ENCODE results near the gene MED9.
A peak's percentile ranks its signal among the peaks of the same experiment; 100 is the strongest.

MED9 gene

GRCh38 chr17:17518014-17518413, 41.2 kb downstream of the MED9 start:
- DNase-seq = no peak

DNA sequence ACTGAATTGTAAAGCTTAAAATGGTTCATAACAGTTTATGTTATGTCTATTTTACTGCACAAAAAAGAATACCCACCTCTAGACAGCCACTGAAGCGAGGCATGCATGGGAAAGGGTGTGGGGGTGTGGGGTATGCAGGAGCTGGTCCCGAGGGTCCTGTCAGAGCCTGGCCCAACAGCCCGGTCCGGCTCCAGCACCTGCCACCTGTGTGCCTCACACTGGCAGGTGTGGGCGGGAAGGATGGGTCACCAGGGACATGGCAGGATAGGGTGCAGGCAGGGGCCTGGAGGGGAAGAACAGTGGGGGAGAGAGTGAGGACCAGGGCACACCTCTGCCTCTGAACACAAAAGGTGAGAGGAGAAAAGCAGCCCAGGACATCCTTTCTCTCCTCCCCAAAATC, 42.2 kb downstream of the MED9 start:
- DNase-seq = no peak

GRCh38 chr17:17519886-17520285, 43.1 kb downstream of the MED9 start:
- DNase-seq = no peak

- no peak for DNase-seq
Observed at GRCh38 chr17:17520599-17521232, 43.9 kb downstream of the MED9 start.

GRCh38 chr17:17523001-17523730, 46.4 kb downstream of the MED9 start:
- DNase-seq = no peak

DNA sequence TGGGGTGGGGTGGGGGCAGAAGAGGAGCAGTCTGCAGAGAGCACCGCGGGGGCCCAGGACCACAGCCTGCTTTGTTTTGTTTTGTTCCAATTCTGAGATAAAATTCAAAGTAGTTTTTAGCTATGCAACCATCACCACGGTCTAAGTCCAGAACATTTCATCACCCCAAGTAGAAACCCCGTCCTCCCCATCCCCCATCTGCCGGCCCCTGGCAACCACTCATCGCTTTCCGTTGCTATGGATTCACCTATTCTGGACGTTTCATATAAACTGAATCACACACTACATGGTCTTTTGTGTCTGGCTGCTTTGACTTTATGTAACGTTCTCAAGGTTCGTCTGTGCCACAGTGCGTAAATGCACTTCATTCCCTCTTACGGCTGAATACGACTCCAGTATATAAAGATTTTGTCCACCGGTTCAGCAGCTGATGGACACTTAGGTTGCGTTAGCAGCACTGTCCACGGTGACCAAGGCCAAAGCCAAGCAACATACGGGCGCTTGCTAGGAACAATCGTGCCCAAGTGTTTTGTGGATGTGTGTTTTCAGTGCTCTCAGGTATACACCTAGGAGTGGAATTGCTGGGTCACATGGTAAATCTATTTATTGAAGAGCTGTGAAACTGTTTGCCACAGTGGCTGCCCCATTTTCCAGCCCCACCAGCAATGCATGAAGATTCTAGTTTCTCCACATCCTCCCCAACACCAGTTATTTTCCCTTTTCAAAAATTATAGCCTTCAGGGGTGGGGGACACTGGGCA, 47.1 kb downstream of the MED9 start:
- no peak for DNase-seq

GRCh38 chr17:17525311-17525710, 48.5 kb downstream of the MED9 start:
- no peak for DNase-seq

GRCh38 chr17:17525956-17526355, 49.2 kb downstream of the MED9 start:
- DNase-seq = no peak

DNA sequence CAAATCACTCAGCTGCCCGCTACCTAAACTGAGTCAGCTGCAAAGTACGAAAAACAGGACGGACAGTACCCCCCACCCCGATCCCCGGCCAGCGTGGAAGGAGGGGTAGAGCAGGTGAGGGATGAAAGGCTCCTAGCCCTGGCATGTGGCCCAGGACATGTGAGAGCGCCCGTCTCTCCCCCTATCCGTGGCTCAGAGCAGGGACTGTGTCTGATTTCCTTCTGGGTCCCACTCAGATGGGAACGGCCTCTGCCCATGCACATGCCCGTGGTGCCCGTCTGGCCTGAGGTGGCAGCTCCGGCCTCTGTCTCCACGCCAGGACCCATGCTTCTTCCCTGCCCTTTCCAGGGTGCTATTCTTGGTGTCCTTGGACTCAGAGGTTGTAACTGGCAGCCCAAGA, 49.6 kb downstream of the MED9 start:
- no peak for DNase-seq

DNA sequence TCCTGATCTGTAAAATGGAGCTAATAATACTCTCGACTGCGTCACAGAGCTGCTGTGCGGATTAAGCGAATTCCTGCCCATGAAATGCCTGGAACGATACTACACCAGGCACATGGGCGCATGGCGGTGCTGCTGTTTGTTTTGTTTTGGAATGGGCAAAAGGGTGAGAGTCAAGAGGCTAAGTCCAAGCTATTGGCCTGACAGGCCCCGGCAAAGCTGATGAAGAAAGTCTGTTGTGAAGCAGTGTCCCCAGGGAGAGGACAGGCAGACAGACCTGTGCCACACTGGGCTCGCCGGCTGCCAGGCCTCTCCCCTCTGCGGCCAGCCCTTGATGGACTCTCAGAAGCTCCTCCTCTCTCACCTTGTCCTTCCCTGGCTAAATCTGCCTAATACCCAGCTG, 50.7 kb downstream of the MED9 start:
- DNase-seq = no peak

DNA sequence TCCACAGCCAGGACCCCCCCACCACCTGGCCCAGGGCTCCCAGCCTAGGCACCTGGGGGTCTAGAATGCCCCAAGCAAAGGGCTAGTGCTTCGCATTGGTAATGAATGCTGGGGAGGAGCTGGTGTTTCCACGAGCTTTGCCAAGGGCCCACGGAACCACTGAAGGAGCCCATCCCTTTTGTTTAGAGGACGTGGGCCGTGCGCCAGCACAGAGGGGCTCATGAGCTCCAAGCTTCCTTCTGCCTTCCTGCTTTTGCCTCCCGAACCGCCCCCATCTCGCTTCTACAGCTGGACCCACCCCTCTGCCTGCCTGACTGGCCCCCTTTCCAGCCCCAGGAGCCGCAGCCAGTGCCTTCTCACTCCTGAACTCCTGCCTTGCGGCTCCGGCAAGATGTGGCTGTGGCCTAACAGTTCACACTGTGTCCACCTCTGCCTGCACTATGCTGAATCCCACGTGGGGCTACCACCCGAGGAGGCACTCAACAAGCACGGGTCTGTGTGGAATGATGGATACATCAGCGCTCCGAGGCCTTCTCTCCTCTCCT, 51.2 kb downstream of the MED9 start:
- no peak for DNase-seq

GRCh38 chr17:17528696-17529652, 52.2 kb downstream of the MED9 start:
- DNase-seq = no peak

GRCh38 chr17:17531156-17531555, 54.4 kb downstream of the MED9 start:
- no peak for DNase-seq

- DNase-seq = no peak
Observed at GRCh38 chr17:17532991-17533390, 56.2 kb downstream of the MED9 start.

DNA sequence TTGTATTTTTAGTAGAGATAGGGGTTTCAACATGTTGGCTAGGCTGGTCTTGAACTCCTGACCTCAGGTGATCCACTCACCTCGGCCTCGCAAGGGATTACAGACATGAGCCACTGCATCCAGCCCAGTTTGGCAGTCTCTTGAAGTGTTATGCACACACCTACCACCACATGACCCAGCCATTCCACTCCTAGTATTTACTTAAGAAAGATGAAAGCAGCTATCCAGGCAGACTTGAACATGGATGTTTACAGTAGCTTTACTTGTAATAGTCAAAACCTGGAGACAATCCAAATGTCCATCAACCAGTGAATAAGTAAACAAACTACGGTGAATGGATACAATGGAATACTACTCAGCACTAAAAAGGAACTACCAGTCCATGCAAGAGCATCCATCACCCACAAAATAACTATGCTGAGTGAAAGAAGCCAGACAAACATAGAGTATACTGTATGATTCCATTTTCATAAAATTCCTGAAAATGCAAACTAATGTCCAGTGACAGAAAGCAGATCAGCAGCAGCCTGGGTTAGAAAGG, 57.2 kb downstream of the MED9 start:
- no peak for DNase-seq

- DNase-seq = no peak
Observed at GRCh38 chr17:17535957-17536356, 59.2 kb downstream of the MED9 start.

- no peak for DNase-seq
Observed at GRCh38 chr17:17536702-17537101, 59.9 kb downstream of the MED9 start.

DNA sequence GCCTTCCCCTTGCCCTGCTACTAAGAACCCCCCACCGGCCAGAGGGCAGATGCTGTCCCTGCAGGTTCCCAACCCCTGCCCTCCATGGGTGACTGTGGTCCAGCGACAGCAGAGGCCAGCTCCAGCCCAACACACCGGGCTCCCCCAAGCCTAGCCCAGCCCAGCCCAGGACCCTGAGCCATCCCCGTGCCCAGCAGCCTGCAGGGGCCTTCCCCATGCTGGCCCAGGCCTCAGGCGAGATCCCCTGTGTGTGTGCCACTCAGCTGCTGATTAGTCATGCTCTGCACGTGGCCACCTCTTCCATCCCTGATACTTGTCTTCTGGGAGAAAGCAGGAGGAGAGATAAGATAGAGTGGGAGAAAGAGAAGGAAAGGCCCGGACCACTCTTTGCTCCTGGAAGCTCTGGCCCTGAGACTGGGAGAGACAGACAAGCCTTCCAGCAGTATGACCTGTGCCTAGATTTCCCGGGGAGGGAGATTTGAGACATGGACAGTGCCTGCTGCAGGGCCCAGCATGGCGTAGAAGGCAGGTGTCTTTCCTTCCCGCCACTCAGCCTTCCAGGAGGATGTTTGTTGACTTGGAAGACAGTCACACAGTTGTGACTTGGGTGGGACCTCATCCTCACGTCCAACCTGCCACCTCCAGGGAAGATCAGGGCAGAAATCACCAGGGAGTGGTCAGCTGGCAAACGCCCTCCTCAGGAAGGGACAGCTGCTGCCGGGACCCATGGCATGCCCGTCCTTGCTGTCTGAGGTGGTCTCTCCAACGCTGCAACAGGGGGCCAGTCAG, 60.7 kb downstream of the MED9 start:
- no peak for DNase-seq

- peak; percentile 84 for DNase-seq
Observed at GRCh38 chr17:17538417-17539391, 61.9 kb downstream of the MED9 start.

GRCh38 chr17:17539591-17539990, 62.8 kb downstream of the MED9 start:
- DNase-seq = no peak
